ENCODE measurements around the gene ASIC4. TPM values are rescaled to one million over a fixed set of nuclear protein-coding genes. Genes with fewer than 3 reads are reported as not detected.

The ASIC4 gene
- total RNA-seq, 1 experiment from 2014 or later = not detected

DNA sequence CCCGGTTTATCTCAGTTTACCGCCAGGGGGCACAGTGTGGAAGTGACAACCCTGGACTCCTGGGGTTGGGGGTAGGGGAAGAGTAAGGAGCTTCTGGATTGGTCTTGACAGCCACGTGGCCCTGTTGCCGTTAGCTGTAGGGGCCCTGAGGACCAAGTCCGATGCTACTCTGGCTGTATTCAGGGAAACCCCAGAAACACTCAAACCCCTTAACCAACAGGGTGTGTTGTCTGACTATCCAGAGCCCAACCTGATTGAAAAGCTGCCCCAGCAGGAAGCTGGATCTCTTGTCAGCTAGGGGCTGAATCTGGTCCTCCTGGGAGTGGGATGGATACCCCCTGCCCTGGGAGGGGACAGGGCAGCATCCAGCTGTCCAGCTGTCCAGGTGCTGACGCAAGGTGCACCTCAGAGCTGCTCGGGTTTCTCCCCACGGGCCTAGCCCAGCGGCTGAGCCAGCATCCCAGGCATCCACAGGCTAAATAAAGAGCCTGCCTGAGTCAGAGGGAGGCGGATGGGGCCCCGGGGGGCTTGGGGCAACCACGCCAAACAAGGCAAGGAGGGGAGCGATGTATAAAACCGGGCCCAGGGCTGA, 18.7 kb upstream of the ASIC4 start:
- peaks cover 4% of the 10 kb centered on the region for H3K36me3 Mint-ChIP-seq (ENCODE audit: insufficient read depth, unreplicated experiment)
- no peaks in the 10 kb centered on the region for H3K27me3 Mint-ChIP-seq (ENCODE audit: insufficient read depth, unreplicated experiment)
- BruUV-seq (replicated peaks) = no TSS peak
- H3K9me3 Mint-ChIP-seq (ENCODE audit: unreplicated experiment) = no peaks in the 10 kb centered on the region
- CTCF ChIA-PET = interaction anchor here (0.6 to 3.7 kb wide), 20 partner anchors 8 to 847 kb away, joined by 3 to 22 read pairs (median 3); no protein-coding TSS in a partner anchor
- no peak overlapping the region for H3K27ac Mint-ChIP-seq (ENCODE audit: low read depth, unreplicated experiment)
- POLR2A ChIA-PET = interaction anchor here (0.7 to 1.6 kb wide), 4 partner anchors 14 to 34 kb away, joined by 3 to 4 read pairs (median 3); no protein-coding TSS in a partner anchor
- DNase-seq (ENCODE audit: unreplicated experiment) = peak; percentile 72
- no peak overlapping the region for H3K4me3 Mint-ChIP-seq (ENCODE audit: unreplicated experiment)
- TF ChIP-seq, protein P1, sequence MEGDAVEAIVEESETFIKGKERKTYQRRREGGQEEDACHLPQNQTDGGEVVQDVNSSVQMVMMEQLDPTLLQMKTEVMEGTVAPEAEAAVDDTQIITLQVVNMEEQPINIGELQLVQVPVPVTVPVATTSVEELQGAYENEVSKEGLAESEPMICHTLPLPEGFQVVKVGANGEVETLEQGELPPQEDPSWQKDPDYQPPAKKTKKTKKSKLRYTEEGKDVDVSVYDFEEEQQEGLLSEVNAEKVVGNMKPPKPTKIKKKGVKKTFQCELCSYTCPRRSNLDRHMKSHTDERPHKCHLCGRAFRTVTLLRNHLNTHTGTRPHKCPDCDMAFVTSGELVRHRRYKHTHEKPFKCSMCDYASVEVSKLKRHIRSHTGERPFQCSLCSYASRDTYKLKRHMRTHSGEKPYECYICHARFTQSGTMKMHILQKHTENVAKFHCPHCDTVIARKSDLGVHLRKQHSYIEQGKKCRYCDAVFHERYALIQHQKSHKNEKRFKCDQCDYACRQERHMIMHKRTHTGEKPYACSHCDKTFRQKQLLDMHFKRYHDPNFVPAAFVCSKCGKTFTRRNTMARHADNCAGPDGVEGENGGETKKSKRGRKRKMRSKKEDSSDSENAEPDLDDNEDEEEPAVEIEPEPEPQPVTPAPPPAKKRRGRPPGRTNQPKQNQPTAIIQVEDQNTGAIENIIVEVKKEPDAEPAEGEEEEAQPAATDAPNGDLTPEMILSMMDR (IDR thresholded peaks at IDR 0.05; ENCODE audit: unreplicated experiment) = peak; percentile 42
- intact Hi-C loops (cut with micrococcal nuclease) = no loop called here
- H3K4me1 Mint-ChIP-seq (ENCODE audit: insufficient read depth, unreplicated experiment) = peaks cover 19% of the 10 kb centered on the region

DNA sequence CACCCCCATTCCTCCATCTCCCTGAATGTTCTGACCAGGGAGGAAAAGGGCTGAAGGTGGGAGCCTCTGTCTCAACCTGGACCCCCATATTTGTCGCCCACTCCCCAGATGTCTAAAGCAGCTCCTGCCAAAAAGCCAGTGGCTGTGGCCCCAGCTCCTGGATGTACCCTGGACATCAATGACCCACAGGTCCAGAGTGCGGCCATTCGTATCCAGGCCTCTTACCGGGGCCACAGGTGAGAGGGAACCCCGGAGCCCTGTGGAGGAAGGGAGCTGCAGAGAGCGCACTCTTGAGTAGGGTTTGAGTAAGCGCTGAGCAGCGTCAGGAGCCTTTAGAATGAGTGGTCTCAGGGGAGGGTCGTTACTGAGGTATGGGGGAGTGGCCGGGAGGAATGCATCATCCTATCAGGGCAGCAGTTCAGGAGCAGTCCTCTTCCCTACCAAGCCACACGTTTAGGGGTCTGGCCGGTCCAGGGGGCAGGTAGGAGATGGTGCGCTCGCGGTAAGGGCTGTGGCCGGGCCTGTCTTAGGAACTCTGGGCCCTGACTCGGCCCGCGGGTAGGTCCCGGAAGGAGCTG, 17.9 kb upstream of the ASIC4 start:
- no peak for DNase-seq (ENCODE audit: unreplicated experiment)
- no TSS peak for BruUV-seq (replicated peaks)
- Mint-ChIP-seq H3K27me3 (ENCODE audit: insufficient read depth, unreplicated experiment) (no peaks in the 10 kb centered on the region), H3K9me3 (ENCODE audit: unreplicated experiment) (no peaks in the 10 kb centered on the region), H3K27ac (ENCODE audit: low read depth, unreplicated experiment) (no peak overlapping the region), H3K36me3 (ENCODE audit: insufficient read depth, unreplicated experiment) (peaks cover 4% of the 10 kb centered on the region), H3K4me1 (ENCODE audit: insufficient read depth, unreplicated experiment) (peaks cover 22% of the 10 kb centered on the region), H3K4me3 (ENCODE audit: unreplicated experiment) (no peak overlapping the region)
- ChIA-PET CTCF (interaction anchor here (0.6 to 3.7 kb wide), 15 partner anchors 8 to 847 kb away, joined by 3 to 22 read pairs (median 4); no protein-coding TSS in a partner anchor), POLR2A (interaction anchor here (0.7 to 1.6 kb wide), 4 partner anchors 14 to 33 kb away, joined by 3 to 4 read pairs (median 3); no protein-coding TSS in a partner anchor)
- TF ChIP-seq, protein P1 (IDR thresholded peaks at IDR 0.05; ENCODE audit: unreplicated experiment) = no peak
- intact Hi-C loops (cut with micrococcal nuclease) = no loop called here

DNA sequence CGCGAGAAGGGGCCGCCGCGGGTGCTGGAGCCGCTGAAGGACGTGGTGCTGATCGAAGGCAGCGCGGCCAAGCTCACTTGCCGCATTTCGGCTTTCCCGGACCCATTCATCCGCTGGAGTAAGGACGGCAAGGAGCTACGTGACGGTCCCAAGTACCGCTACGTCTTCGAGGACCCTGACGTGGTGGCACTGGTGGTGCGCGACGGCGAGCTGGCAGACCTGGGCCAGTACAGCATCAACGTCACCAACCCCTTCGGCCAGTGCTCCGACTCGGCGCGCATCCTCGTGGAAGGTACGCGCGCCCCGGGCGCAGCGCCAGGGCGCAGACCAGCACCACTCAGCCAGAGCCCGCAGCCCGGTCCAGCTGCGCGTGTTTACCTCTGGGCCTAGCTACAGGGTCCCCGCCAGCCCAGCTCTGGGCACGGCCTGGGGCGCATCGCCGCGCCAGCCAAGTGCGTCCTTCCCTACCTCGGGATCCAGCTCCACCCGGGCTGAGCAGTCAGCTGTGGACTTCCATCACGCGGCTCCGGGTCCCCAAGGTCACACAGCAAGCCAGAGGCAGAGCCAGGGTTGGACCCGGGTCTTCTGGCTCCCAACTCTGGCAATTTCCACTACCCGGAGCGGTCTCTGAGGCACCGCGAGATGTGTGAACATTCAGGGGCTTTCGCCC, 17.3 kb upstream of the ASIC4 start:
- intact Hi-C loops (cut with micrococcal nuclease) = no loop called here
- TF ChIP-seq, protein P1 (IDR thresholded peaks at IDR 0.05; ENCODE audit: unreplicated experiment) = no peak
- POLR2A ChIA-PET = interaction anchor here (0.6 to 2.7 kb wide), 6 partner anchors 14 to 192 kb away, joined by 3 to 17 read pairs (median 10); partner anchors contain the start of gene STK11IP
- Mint-ChIP-seq H3K27ac (ENCODE audit: low read depth, unreplicated experiment) (no peak overlapping the region), H3K4me3 (ENCODE audit: unreplicated experiment) (peak overlapping the region; percentile 92), H3K4me1 (ENCODE audit: insufficient read depth, unreplicated experiment) (peaks cover 24% of the 10 kb centered on the region), H3K27me3 (ENCODE audit: insufficient read depth, unreplicated experiment) (no peaks in the 10 kb centered on the region), H3K9me3 (ENCODE audit: unreplicated experiment) (no peaks in the 10 kb centered on the region), H3K36me3 (ENCODE audit: insufficient read depth, unreplicated experiment) (peaks cover 9% of the 10 kb centered on the region)
- DNase-seq (ENCODE audit: unreplicated experiment) = no peak
- CTCF ChIA-PET = interaction anchor here (0.6 to 3.7 kb wide), 10 partner anchors 9 to 107 kb away, joined by 3 to 13 read pairs (median 6); no protein-coding TSS in a partner anchor
- no TSS peak for BruUV-seq (replicated peaks)
